ENCODE results near the gene RFNG.

Gene RFNG

GRCh38 chr17:82089723-82090548 lies 38.3 kb upstream of the RFNG start:
- no peak for DNase-seq

- DNase-seq: no peak
Observed at GRCh38 chr17:82088838-82089722, 37.5 kb upstream of the RFNG start.

- DNase-seq: no peak
Observed at GRCh38 chr17:82087961-82088837, 36.6 kb upstream of the RFNG start.

- DNase-seq: no peak
Observed at GRCh38 chr17:82086941-82087906, 35.6 kb upstream of the RFNG start.

- no peak for DNase-seq
Observed at GRCh38 chr17:82085931-82086764, 34.5 kb upstream of the RFNG start.

- no peak for DNase-seq
Observed at GRCh38 chr17:82085031-82085861, 33.6 kb upstream of the RFNG start.

GRCh38 chr17:82084373-82085030 lies 32.9 kb upstream of the RFNG start:
- no peak for DNase-seq

GRCh38 chr17:82083533-82084359 lies 32.1 kb upstream of the RFNG start:
- no peak for DNase-seq

GRCh38 chr17:82083009-82083408 lies 31.4 kb upstream of the RFNG start:
- no peak for DNase-seq

- no peak for DNase-seq
Observed at GRCh38 chr17:82082456-82082855, 30.8 kb upstream of the RFNG start.

- no peak for DNase-seq
Observed at GRCh38 chr17:82081966-82082365, 30.4 kb upstream of the RFNG start.

GRCh38 chr17:82081546-82081945 lies 29.9 kb upstream of the RFNG start:
- DNase-seq: no peak

- DNase-seq: no peak
Observed at GRCh38 chr17:82080789-82081464, 29.3 kb upstream of the RFNG start.

- DNase-seq: no peak
Observed at GRCh38 chr17:82080048-82080788, 28.6 kb upstream of the RFNG start.

GRCh38 chr17:82079001-82079677 lies 27.5 kb upstream of the RFNG start:
- no peak for DNase-seq

- no peak for DNase-seq
Observed at GRCh38 chr17:82078433-82078832, 26.8 kb upstream of the RFNG start.
